Ureter (tissue), 1 donor: ENCODE measurements around the gene CAPN11. TPM values are rescaled to one million over a fixed set of nuclear protein-coding genes. Genes with fewer than 3 reads are reported as not detected.
"Not testable (repeated sequence)": the region's sequence is repeated elsewhere in the genome, so short reads cannot be mapped to it uniquely, and the experiment has no call there.

ENCODE experiments used
- DNase-seq: peaks from one replicate; pipeline ENCODE4 v3.0.0-alpha.2; 2020; ENCODE audit warnings: low spot score
- total RNA-seq: library from RNA; stranded (reverse); gene quantifications from one replicate; pipeline ENCODE4 v1.2.4, GENCODE V29; 2023
- donor health status: DM: yes; HTN: yes; CAD: no.

The CAPN11 gene
- total RNA-seq, 1 donor from 2014 or later, result 2.1 TPM

DNA sequence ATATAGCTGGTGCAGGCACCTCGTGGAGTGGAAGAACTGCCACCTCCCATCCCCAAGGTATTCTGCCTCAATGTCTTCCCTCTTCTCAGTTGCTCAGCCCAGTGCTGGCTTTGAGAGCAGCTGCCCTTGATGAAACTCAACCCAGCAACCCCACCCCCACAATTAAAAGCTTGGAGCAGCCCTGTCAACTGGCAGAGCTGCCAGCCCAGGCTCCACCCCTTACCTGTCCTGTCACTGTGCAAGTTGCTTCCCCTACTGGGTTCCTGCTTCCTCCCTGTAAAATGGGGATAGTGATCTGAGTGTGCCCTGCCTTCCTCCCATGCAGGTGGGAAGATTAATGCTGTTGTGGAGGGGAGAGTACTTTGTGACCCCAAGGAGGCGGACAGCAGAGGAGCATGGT, 26.7 kb upstream of the CAPN11 start:
- no peak for DNase-seq

DNA sequence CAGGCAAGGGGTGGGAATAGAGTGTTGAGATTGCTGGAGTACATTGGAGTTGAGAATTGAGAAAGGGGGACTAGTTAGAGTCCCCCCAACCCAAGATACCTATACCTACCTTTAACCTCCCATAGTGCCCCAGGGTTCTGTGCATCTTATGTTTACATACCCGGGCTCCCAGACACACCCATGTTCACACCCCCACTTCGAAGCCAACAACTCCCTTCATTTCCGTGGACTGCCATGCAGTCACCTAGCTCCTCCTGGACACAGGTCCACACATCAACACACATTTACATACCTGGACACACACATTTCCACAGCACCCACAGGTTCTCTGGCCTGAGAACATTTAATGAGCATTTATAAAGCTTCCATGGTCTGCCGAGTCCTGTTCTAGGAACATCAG, 26.1 kb upstream of the CAPN11 start:
- no peak for DNase-seq

DNA sequence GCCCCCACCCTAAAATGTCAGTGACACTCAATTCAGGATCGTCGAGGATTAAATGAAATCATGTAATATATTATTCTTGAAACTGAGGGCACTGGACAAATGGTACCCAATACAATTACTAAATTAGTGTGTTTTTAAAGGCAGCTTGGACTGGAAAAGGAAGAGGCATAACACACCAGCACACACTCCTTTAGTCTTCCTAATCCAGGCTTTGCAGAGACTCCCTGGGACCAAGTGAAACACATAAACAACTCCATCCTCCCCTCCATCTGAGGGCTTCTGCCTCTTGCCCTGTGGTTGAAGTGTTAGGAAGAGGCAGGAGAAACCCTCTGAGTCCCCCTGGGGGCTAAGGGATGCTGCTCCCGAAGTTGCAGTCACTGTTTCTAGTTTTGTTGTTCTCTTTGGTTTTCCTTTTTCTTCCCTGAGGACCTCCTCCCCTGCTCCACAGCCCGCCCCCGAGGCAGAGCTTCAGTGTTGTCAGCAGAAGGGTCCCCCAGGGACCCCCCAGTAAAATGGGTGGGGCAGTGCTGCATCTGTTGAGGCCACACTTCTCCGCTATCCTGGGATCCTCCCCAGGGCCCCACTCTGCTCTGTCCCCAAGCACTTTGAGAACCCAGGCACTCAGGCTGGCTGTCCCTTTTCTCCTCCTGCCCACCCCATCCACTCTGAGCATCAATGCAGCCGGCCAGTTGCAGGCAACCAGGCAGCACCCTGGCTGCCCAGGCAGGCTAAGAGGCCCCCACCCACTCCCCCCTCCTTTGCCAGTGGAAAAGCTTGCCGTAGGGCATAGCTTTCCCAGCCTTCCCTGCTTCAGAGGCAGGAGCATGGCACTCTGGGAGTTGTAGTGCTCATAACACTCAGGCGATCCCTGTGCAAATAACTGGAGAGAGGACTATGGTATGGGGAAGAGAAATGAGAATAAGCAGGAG, 25.4 kb upstream of the CAPN11 start:
- DNase-seq, result peak; percentile 62

DNA sequence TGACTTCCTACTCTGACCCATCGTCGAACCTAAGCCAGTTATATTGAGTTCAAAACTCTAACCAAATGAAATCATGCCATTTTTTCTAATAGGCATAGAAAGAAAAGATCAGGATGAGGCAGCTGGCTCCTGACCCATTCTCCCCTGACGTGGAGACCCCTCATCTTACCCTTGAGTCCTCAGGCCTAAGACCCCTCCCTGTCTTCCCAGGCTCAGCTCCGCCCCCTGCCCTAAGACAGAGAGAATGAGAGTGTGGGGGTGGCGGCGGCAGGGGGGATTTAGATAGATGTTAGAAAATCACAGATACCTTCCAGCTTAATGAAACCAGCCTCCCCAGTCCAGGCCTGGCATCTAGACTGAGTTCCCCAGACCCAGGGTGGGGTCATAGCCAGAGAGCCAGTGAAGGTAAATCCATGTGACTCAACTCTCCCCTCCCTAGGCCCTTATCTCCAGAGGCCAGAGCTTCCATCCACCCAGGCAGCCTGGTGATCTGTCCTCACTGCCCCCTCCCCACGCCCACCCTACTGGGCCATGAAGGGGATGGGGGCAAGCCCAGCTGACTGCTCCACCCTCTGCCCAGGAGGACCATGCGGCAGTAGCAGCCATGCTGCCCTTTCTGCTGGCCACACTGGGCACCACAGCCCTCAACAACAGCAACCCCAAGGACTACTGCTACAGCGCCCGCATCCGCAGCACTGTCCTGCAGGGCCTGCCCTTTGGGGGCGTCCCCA, 24.5 kb upstream of the CAPN11 start:
- no peak for DNase-seq

DNA sequence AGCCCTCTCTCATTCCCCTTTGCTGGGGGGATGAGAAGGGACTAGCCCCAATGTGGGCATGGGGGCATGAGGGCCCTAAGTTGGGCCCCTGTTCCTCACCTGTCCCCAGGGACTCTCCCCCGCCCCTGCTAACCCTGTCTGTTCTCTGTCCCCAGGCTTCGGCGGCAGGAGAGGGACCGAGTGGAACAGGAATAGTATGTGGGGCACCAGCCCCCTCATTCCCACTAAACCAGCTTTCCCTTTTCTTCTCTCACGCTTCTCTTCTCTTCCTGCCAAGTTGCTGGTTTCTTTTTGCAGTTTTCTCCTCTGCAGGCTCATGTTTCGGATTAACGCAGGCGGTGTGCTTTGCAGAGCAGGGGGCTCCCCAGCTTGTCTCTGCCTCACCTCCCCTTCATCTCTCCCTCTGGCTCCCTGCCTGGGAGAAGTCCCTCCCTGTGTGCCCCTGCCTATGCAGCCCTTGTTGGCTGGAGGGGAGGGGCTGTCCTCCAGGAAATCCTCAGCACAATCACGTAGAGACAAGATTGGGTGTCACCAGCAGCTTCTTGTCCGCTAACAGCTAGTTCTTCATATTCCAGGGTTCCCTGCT, 23.4 kb upstream of the CAPN11 start:
- no peak for DNase-seq

DNA sequence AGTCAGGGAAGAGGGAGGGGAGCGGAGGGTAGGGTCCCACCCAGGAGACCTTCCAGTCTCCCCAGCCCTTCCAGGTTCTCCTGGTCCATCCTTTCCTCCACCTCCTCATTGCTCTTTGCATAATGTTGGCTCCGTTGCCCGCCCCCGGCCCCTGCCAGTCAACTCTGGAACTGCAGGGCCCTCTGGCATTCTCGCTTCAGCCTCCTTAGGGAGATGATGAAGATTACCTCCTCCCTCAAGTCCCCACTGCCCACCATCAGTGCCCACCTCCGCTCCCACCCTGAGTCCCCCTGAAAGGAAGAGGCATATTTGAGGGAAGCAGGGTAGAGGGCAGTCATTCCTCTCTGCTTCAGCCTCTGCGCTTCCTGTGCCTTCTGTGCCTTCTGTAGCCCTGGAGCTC, 22.7 kb upstream of the CAPN11 start:
- DNase-seq, result no peak

DNA sequence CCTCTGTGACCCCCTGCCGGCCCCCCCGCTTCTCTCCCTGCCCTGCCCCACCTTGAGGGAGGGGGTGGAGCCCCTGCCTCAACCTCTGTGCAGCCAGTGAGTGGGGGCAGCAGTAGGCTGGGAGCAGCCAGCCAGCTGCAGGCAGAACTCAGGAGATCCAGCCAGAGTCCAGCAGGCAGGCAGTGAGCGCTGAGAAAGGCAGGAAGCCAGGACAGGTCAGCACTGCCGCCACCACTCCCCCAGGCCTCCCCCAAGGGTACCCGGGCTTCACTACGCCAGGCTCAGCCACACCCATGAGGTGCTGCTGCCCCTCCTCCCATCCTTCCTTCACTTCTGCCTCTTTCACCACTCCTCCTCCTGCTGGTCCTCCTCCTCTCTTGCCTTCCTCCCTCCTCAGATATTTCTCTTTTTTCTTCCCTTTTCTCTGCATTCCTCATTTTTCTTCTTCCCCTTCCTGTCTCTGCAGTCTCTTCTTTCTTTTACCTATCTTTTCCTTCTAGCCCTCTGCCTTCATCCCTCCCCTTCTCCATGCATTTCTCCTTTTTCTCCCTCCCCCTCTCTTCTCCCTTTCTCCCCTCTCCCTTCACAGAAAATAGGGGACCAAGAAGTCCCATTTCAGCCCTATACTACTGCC, 19.8 kb upstream of the CAPN11 start:
- no peak for DNase-seq

DNA sequence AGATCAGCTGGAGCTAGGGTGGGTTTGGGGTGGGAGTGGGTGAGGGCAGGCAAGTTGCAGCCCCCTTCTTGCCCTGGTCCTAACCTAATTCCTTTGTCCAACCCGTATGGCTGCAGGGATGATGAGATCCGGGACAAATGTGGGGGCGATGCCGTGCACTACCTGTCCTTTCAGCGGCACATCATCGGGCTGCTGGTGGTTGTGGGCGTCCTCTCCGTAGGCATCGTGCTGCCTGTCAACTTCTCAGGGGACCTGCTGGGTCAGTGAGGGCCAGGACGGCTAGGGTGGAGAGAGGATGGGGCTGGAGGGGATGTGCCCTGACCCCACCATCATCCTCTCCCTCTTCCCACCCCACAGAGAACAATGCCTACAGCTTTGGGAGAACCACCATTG, 19.3 kb upstream of the CAPN11 start:
- DNase-seq, result no peak

DNA sequence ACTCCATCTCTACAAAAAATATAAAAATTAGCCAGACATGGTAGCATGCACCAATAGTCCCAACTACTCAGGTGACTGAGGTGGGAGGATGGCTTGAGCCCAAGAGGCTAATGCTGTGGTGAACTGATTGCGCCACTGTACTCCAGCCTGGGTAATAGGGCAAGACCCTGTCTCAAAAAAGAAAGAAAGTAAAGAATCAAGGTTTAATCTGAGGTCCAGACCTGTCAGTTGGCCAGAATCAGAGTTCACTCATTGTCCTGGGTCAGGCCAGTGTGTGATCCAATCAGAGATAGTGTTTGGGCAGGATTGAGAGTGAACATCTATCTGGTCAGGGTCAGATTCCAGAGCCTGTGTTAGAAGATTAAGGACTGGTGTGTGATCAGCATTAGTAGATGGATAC, 15.8 kb upstream of the CAPN11 start:
- DNase-seq, result no peak

DNA sequence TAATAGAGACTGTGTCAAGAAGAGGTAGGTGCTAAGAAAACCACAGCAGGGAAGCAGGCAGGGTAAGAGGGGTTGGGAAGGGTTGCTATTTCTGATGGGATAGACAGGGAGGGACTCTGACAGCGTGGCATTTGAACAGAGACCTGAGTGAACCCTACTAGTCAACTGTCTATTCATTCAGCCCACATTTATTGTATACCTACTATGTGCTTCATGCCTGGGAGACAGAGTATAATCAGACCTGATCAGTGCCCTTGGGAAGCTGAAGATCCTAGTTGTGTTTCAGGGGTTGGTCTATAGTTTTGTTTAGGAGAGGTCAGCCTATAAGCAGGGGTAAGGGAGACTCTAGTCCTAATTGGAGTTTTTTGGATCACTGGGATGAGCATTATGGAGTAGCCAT, 14.9 kb upstream of the CAPN11 start:
- DNase-seq, result no peak

DNA sequence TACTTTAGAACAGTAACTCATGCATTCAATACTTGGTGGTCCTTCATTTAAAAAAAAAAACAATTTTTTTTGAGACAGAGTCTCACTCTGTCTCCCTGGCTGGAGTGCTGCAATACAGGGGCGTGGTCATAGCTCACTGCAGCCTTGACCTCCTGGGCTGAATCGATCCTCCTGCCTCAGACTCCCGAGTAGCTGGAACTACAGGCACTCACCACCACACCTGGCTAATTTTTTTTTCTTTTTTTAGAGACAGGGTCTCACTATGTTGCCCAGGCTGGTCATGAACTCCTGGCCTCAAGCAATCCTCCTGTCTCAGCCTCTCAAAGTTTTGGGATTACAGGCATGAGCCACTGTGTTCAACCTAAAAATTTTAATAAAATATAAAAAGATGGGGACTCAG, 14.1 kb upstream of the CAPN11 start:
- not testable (repeated sequence) for DNase-seq

DNA sequence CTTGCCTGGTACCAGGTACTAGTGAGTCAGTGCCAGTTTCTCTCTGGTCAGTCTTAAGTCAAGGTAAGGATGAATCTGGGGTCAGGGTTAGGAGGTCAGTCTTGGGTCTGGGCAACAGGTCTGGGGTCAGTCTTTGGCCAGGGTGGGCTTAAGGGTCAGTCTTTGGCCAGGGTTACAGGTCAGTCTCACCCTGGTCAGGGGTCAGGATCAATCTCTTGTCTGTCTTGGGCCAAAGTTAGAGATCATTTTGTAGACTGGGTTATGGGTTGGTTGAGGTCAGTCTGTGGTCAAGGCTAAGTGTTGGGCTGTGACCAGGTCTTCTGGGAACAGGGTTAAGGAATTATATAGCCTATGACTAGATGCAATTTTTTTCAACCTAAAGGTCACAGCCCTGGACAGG, 12.8 kb upstream of the CAPN11 start:
- DNase-seq, result no peak

DNA sequence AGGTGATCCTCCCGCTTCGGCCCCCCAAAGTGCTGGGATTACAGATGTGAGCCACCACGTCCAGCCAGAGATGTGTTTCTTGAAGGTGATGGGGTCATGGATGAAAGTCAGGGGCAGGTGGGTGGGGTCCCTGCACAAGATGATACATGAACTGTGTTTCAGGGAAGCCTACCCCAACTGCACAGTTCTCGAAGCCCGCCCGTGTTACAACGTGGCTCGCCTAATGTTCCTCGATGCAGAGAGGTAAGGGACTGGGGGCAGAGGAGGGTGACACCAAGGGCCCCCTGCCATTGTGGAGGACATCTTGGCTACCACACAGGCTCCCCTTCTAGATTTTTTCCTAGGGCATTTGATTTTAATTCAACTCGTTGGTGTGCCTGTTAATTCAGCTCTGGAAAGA, 11.9 kb upstream of the CAPN11 start:
- DNase-seq, result no peak

DNA sequence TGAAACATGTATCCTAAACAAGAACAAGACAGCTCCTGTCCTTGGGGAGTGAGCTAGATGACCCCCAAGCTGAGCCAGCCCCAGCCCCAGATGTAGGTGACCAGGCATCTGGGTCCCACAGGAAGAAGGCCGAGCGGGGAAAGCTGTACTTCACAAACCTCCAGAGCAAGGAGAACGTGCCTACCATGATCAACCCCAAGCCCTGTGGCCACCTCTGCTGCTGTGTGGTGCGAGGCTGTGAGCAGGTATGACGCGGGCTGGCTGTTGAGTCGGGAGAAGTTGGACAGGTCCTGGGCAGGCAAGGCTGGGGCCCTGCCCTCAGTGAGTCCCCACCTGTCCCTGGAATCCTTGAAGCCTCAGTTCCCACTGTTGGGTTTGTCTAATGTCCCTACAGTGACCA, 11.4 kb upstream of the CAPN11 start:
- DNase-seq, result no peak

DNA sequence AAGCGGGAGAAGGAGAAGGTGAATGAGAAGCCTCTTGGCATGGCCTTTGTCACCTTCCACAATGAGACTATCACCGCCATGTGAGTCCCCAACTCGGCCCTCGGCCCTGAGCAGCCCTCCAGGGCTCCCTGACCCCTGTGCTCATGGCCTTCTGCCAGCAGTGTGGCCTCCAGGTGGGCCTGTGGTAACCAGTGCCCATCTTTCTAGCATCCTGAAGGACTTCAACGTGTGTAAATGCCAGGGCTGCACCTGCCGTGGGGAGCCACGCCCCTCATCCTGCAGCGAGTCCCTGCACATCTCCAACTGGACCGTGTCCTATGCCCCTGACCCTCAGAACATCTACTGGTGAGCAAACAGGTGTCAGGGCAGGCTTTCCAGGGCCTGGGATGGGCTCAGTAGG, 10.3 kb upstream of the CAPN11 start:
- no peak for DNase-seq

DNA sequence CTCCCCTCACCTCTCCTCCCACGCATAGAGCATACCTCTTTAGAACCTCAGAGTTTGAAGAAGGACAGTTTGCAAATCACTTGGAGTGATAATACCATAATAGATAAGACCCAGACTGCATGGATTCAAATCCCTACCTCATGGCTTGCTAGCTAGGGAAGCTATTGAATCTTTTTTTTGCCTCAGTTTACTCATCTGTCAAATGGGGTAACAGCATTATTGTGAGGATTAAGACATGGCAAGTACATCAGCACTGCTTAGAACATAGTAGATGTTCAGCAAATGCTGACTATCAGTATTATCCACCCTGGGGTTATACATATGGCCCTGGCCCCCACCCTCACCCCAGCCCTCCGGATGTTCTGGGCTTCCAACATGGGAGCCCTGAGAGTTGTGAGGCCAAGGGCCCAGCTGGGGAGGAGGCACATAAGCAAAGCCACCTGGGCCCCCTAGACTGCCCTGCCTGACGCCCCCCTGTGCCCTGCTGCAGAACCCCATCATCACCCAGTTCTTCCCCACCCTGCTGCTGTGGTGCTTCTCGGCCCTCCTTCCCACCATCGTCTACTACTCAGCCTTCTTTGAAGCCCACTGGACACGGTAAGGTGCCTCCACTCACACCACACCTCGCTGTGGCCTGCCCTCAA, 9.1 kb upstream of the CAPN11 start:
- DNase-seq, result no peak

DNA sequence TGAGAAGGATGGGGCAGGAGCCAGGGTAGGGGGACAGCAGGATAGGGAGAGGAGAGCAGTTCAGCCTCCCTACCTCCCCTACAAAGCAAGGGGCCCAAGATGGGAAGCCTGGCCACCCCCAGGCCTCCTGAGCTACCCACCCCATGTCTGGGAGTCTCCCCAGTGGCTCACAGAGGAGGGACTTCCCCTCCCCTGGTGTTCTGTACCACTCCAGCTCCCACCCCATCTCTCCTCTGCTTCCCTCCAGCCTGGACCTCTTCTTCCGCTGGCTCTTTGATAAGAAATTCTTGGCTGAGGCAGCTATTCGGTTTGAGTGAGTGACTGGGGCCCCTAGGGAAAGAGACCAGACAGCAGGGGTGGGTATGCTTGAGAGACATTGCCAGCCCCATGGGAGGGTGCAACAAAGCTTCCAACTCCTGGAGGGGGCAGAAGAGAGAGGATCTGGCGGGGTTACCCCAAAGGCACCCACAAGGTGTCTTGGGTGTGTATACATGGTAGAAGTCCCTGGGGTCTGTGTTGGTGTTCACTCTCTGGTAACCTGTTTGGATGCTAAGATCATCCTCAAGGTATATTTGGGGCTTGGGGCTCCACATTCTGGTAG, 8.2 kb upstream of the CAPN11 start:
- no peak for DNase-seq

DNA sequence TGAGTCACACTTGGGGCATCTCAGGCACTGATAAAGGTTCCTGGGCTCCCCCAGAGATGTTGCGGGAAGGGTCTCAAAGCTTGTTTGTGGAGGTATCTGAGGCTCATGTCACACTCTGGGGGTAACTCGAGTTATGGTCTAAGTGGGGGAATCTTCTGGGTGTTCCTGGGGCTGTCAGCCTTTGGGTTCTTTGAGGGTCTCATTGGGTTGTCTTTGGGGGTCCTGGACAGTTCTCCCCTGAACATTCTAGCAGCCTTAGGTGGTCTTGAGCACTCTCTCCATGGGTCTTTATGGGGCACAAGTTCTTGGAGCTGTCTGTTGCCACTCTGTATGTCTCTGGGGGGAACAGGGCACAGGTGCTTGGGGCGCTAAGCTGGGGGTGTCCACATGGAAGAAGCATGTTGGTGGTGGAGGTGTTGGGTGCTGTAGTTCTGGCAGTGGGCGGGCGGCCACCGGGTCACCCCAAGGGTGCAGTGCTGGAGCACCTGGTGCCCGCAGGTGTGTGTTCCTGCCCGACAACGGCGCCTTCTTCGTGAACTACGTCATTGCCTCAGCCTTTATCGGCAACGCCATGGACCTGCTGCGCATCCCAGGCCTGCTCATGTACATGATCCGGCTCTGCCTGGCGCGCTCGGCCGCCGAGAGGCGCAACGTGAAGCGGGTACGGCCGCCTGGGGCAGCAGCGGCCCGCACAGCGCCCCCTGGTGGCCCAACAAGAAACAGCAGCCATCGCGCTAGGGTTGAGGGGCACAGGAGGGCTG, 7.1 kb upstream of the CAPN11 start:
- peak; percentile 73 for DNase-seq

DNA sequence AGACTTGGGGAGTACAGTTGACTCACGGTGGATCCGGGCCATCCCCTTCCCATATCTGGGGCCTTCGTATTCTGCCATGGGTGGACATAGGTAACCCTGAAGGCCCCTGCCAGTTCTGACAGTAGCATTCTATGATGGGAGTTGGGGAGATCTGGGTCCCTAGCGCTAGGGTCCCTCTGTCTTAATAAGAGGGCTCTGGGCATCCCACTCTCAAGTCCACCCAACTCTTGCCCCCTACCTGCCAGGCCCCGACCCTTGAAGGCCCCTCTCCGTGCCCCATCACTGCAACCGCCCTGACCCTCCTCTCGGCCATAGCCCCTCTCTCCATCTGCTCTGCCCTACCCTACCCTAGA, 6.5 kb upstream of the CAPN11 start:
- no peak for DNase-seq

DNA sequence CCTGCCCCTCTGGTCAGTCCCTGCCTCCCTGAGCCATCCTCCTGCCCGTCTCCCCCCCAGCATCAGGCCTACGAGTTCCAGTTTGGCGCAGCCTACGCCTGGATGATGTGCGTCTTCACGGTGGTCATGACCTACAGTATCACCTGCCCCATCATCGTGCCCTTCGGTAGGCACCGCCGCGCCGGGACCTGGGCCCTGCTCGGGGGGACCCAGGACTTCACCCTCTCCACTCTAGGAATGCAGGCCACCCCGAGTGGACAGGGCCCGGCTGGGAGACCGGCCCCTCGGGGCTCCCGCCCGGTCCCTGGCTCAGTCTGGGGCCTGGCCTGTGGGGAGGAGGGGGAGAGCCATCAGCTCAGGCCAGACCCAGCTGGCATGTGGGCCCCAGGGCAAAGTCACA, 6.1 kb upstream of the CAPN11 start:
- no peak for DNase-seq

DNA sequence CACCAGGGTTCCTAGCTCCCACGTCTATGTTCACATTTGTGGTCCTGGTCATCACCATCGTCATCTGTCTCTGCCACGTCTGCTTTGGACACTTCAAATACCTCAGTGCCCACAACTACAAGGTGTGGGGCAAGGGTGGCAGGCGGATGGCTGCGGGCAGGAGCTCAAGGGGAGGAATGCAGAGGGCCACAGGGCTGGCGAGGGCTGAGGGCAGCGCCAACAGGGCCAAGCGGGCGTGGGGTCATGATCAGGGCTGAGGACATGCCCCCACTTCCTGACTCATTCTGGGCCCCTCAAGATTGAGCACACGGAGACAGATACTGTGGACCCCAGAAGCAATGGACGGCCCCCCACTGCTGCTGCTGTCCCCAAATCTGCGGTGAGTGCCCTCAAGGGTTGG, 4.6 kb upstream of the CAPN11 start:
- DNase-seq, result no peak
